Neural progenitor cell (in vitro differentiated cells): ENCODE measurements around the gene MLX.

Source experiments
- EZH2phosphoT487 ChIP-seq: fragments of 200-600 bp; sonication (generic); IDR thresholded peaks from 2 replicates; pipeline ENCODE4 v1.6.1; 2017; ENCODE audit warnings: antibody characterized with exemption
- TF ChIP-seq, protein P1 (sequence below): fragments of 200-600 bp; sonication (generic); IDR thresholded peaks from 2 replicates; pipeline ENCODE4 v1.5.1; 2017; ENCODE audit warnings: antibody characterized with exemption, mild to moderate bottlenecking

DNA sequence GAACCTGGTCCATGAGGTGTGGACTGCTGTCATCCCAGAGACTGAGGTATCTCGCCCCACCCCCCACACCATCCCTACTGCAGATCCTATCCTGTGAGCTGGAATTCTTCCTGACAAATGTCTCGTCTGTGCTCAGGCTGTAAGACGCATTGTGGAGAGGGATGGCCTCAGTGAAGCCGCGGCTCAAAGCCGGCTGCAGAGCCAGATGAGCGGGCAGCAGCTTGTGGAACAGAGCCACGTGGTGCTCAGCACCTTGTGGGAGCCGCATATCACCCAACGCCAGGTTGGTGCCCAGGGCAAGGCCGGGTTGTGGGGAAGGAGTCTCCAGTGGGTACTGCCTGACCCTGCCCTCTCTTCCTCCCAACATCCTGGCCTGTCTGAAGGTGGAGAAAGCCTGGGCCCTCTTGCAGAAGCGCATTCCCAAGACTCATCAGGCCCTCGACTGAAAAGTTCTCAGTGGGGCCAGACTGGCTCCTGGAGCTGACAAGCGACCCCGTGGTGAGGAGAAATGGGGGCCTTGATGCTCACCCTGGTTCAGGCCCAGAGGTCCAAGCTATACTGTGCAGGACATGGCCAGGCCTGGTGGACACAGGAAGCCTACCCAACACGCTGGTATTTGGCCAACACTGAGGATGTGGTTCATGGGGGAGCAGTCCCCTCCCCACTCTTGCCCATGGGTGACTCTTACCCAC is 1.2 kb upstream of the MLX start:
- TF ChIP-seq, protein P1, sequence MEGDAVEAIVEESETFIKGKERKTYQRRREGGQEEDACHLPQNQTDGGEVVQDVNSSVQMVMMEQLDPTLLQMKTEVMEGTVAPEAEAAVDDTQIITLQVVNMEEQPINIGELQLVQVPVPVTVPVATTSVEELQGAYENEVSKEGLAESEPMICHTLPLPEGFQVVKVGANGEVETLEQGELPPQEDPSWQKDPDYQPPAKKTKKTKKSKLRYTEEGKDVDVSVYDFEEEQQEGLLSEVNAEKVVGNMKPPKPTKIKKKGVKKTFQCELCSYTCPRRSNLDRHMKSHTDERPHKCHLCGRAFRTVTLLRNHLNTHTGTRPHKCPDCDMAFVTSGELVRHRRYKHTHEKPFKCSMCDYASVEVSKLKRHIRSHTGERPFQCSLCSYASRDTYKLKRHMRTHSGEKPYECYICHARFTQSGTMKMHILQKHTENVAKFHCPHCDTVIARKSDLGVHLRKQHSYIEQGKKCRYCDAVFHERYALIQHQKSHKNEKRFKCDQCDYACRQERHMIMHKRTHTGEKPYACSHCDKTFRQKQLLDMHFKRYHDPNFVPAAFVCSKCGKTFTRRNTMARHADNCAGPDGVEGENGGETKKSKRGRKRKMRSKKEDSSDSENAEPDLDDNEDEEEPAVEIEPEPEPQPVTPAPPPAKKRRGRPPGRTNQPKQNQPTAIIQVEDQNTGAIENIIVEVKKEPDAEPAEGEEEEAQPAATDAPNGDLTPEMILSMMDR: no peak
- no peak for TF ChIP-seq EZH2phosphoT487
